SK-N-SH treated with all-trans-retinoic acid at 6 μM for 48 hours (cell line): Measurements from ENCODE around the gene NELFCD.

ENCODE experiments used
- ARNTL ChIP-seq: fragments of 450-650 bp; formaldehyde crosslinking; IDR thresholded peaks from 2 replicates; pipeline ENCODE4 v1.5.0; 2020; ENCODE audit warnings: low read depth, mild to moderate bottlenecking, moderate library complexity, borderline replicate concordance
- ISL1 ChIP-seq: fragments of 250-450 bp; sonication (Bioruptor Pico); IDR thresholded peaks from 2 replicates; pipeline ENCODE4 v2.1.2; 2022; ENCODE audit warnings: mild to moderate bottlenecking, moderate library complexity
- RARB ChIP-seq: fragments of 250-450 bp; sonication (Bioruptor Pico); IDR thresholded peaks from 2 replicates; pipeline ENCODE4 v1.8.0; 2021; ENCODE audit warnings: mild to moderate bottlenecking, moderate library complexity
- TCF4 ChIP-seq: fragments of 250-450 bp; sonication (Bioruptor Pico); IDR thresholded peaks from 2 replicates; pipeline ENCODE4 v1.8.0; 2021; ENCODE audit warnings: mild to moderate bottlenecking, moderate library complexity, borderline replicate concordance
- ZFP30 ChIP-seq: fragments of 450-650 bp; formaldehyde crosslinking; IDR thresholded peaks from 2 replicates; pipeline ENCODE4 v1.5.0; 2022; ENCODE audit warnings: mild to moderate bottlenecking, moderate library complexity
- ZNF70 ChIP-seq: fragments of 450-650 bp; formaldehyde crosslinking; IDR thresholded peaks from 2 replicates; pipeline ENCODE4 v1.5.0; 2020; ENCODE audit warnings: mild to moderate bottlenecking, moderate library complexity
- TF ChIP-seq, protein P1 (sequence below): fragments of 250-450 bp; sonication (Bioruptor Pico); IDR thresholded peaks from 2 replicates; pipeline ENCODE4 v1.8.0; 2021; ENCODE audit warnings: low read depth, mild to moderate bottlenecking, moderate library complexity, borderline replicate concordance
- TF ChIP-seq, protein P2 (sequence below): fragments of 250-450 bp; sonication (Bioruptor Pico); IDR thresholded peaks from 2 replicates; pipeline ENCODE4 v1.8.0; 2020; ENCODE audit warnings: mild to moderate bottlenecking, moderate library complexity, borderline replicate concordance

GRCh38 chr20:58993332-58994248 lies 12.5 kb downstream of the NELFCD start:
- TF ChIP-seq ISL1 (CRISPR knock-in tag) (no peak), RARB (no peak), TCF4 (no peak), ZNF70 (CRISPR knock-in tag) (no peak), ARNTL (no peak), ZFP30 (CRISPR knock-in tag) (no peak)
- TF ChIP-seq, protein P1, sequence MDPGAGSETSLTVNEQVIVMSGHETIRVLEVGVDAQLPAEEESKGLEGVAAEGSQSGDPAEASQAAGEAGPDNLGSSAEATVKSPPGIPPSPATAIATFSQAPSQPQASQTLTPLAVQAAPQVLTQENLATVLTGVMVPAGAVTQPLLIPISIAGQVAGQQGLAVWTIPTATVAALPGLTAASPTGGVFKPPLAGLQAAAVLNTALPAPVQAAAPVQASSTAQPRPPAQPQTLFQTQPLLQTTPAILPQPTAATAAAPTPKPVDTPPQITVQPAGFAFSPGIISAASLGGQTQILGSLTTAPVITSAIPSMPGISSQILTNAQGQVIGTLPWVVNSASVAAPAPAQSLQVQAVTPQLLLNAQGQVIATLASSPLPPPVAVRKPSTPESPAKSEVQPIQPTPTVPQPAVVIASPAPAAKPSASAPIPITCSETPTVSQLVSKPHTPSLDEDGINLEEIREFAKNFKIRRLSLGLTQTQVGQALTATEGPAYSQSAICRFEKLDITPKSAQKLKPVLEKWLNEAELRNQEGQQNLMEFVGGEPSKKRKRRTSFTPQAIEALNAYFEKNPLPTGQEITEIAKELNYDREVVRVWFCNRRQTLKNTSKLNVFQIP (CRISPR knock-in tag): no peak
- TF ChIP-seq, protein P2, sequence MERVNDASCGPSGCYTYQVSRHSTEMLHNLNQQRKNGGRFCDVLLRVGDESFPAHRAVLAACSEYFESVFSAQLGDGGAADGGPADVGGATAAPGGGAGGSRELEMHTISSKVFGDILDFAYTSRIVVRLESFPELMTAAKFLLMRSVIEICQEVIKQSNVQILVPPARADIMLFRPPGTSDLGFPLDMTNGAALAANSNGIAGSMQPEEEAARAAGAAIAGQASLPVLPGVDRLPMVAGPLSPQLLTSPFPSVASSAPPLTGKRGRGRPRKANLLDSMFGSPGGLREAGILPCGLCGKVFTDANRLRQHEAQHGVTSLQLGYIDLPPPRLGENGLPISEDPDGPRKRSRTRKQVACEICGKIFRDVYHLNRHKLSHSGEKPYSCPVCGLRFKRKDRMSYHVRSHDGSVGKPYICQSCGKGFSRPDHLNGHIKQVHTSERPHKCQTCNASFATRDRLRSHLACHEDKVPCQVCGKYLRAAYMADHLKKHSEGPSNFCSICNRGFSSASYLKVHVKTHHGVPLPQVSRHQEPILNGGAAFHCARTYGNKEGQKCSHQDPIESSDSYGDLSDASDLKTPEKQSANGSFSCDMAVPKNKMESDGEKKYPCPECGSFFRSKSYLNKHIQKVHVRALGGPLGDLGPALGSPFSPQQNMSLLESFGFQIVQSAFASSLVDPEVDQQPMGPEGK (CRISPR knock-in tag): no peak
